LNCAP (cell line): Measurements from ENCODE around the gene TMCO5A.

Experiments
- CTCF ChIP-seq: fragments of 450-650 bp; IDR thresholded peaks from 2 replicates; pipeline ENCODE4 v1.5.1; 2017; ENCODE audit warnings: mild to moderate bottlenecking

The TMCO5A gene

GRCh38 chr15:37931868-37932267, 2.6 kb upstream of the TMCO5A start:
- TF ChIP-seq CTCF, result no peak

- TF ChIP-seq CTCF, result no peak
Observed at GRCh38 chr15:37932549-37932948, 1.9 kb upstream of the TMCO5A start.

- TF ChIP-seq CTCF, result no peak
Observed at GRCh38 chr15:37933666-37934065, 774 bp upstream of the TMCO5A start.

- no peak for TF ChIP-seq CTCF
Observed at GRCh38 chr15:37940876-37941275, 6.4 kb downstream of the TMCO5A start.

GRCh38 chr15:37941779-37942178, 7.3 kb downstream of the TMCO5A start:
- no peak for TF ChIP-seq CTCF

GRCh38 chr15:37951999-37952398, 17.6 kb downstream of the TMCO5A start:
- no peak for TF ChIP-seq CTCF

GRCh38 chr15:37967788-37968187, 33.3 kb downstream of the TMCO5A start:
- TF ChIP-seq CTCF, result no peak

- no peak for TF ChIP-seq CTCF
Observed at GRCh38 chr15:37973856-37974255, 39.4 kb downstream of the TMCO5A start.
